RPMI8226 (cell line): Measurements from ENCODE around the gene NCKAP1.
"Not testable (repeated sequence)": the region's sequence is repeated elsewhere in the genome, so short reads cannot be mapped to it uniquely, and the experiment has no call there.

Experiments
- DNase-seq: peaks from one replicate; pipeline ENCODE4 v3.0.0-alpha.2; 2015

The NCKAP1 gene

GRCh38 chr2:182904844-182905243 is 133.4 kb downstream of the NCKAP1 start:
- DNase-seq = no peak

- DNase-seq = no peak
Observed at GRCh38 chr2:182903566-182903965, 134.7 kb downstream of the NCKAP1 start.

GRCh38 chr2:182901748-182902147 is 136.5 kb downstream of the NCKAP1 start:
- DNase-seq = no peak

- no peak for DNase-seq
Observed at GRCh38 chr2:182898718-182899117, 139.5 kb downstream of the NCKAP1 start.

- DNase-seq = no peak
Observed at GRCh38 chr2:182897137-182897536, 141.1 kb downstream of the NCKAP1 start.

GRCh38 chr2:182895798-182896197 is 142.5 kb downstream of the NCKAP1 start:
- DNase-seq = no peak

GRCh38 chr2:182895169-182895568 is 143.1 kb downstream of the NCKAP1 start:
- no peak for DNase-seq

- no peak for DNase-seq
Observed at GRCh38 chr2:182894174-182894573, 144.1 kb downstream of the NCKAP1 start.

- no peak for DNase-seq
Observed at GRCh38 chr2:182893666-182894065, 144.6 kb downstream of the NCKAP1 start.

GRCh38 chr2:182893035-182893434 is 145.2 kb downstream of the NCKAP1 start:
- not testable (repeated sequence) for DNase-seq

GRCh38 chr2:182891611-182892010 is 146.6 kb downstream of the NCKAP1 start:
- no peak for DNase-seq

- no peak for DNase-seq
Observed at GRCh38 chr2:182890773-182891378, 147.4 kb downstream of the NCKAP1 start.

- no peak for DNase-seq
Observed at GRCh38 chr2:182890305-182890704, 148.0 kb downstream of the NCKAP1 start.

- no peak for DNase-seq
Observed at GRCh38 chr2:182887753-182888415, 150.4 kb downstream of the NCKAP1 start.

GRCh38 chr2:182887093-182887492 is 151.2 kb downstream of the NCKAP1 start:
- no peak for DNase-seq

- no peak for DNase-seq
Observed at GRCh38 chr2:182885771-182886170, 152.5 kb downstream of the NCKAP1 start.

GRCh38 chr2:182883451-182883850 is 154.8 kb downstream of the NCKAP1 start:
- no peak for DNase-seq

GRCh38 chr2:182880100-182880499 is 158.2 kb downstream of the NCKAP1 start:
- DNase-seq = not testable (repeated sequence)

- DNase-seq = not testable (repeated sequence)
Observed at GRCh38 chr2:182876653-182877052, 161.6 kb downstream of the NCKAP1 start.

- DNase-seq = peak; percentile 32
Observed at GRCh38 chr2:182870227-182870626, 168.0 kb downstream of the NCKAP1 start.

- DNase-seq = no peak
Observed at GRCh38 chr2:182868054-182868796, 170.0 kb downstream of the NCKAP1 start.

GRCh38 chr2:182867426-182868053 is 170.7 kb downstream of the NCKAP1 start:
- no peak for DNase-seq
